ENCODE measurements around the gene RIPK4.
"Not testable (repeated sequence)": the region's sequence is repeated elsewhere in the genome, so short reads cannot be mapped to it uniquely, and the experiment has no call there.

The RIPK4 gene

GRCh38 chr21:41705546-41706262 is 61.1 kb downstream of the RIPK4 start:
- no peak for TF ChIP-seq CTCF (conservative IDR thresholded peaks at IDR 0.05; ENCODE audit: low read depth, low read length)
- DNase-seq (ENCODE audit: low read depth), result no peak
- H3K4me3 ChIP-seq (ENCODE audit: low read depth, low read length), result no peak overlapping the region

- no peak for DNase-seq (ENCODE audit: low read depth)
- no peak for TF ChIP-seq CTCF (conservative IDR thresholded peaks at IDR 0.05; ENCODE audit: low read depth, low read length)
- no peak overlapping the region for H3K4me3 ChIP-seq (ENCODE audit: low read depth, low read length)
Measured at GRCh38 chr21:41703857-41704501, 62.9 kb downstream of the RIPK4 start.

GRCh38 chr21:41701749-41702148 is 65.1 kb downstream of the RIPK4 start:
- no peak for DNase-seq (ENCODE audit: low read depth)
- H3K4me3 ChIP-seq (ENCODE audit: low read depth, low read length), result no peak overlapping the region
- TF ChIP-seq CTCF (conservative IDR thresholded peaks at IDR 0.05; ENCODE audit: low read depth, low read length), result no peak

GRCh38 chr21:41699311-41699710 is 67.5 kb downstream of the RIPK4 start:
- H3K4me3 ChIP-seq (ENCODE audit: low read depth, low read length), result no peak overlapping the region
- TF ChIP-seq CTCF (conservative IDR thresholded peaks at IDR 0.05; ENCODE audit: low read depth, low read length), result no peak
- DNase-seq (ENCODE audit: low read depth), result no peak

GRCh38 chr21:41698071-41698470 is 68.8 kb downstream of the RIPK4 start:
- DNase-seq (ENCODE audit: low read depth), result no peak
- no peak overlapping the region for H3K4me3 ChIP-seq (ENCODE audit: low read depth, low read length)
- no peak for TF ChIP-seq CTCF (conservative IDR thresholded peaks at IDR 0.05; ENCODE audit: low read depth, low read length)

- no peak overlapping the region for H3K4me3 ChIP-seq (ENCODE audit: low read depth, low read length)
- no peak for TF ChIP-seq CTCF (conservative IDR thresholded peaks at IDR 0.05; ENCODE audit: low read depth, low read length)
- no peak for DNase-seq (ENCODE audit: low read depth)
Measured at GRCh38 chr21:41695513-41695912, 71.3 kb downstream of the RIPK4 start.

- DNase-seq (ENCODE audit: low read depth), result not testable (repeated sequence)
Measured at GRCh38 chr21:41694042-41694441, 72.8 kb downstream of the RIPK4 start.

More at GRCh38 chr21:41694042-41694441, 72.8 kb downstream of the RIPK4 start:
- not testable (repeated sequence) for H3K4me3 ChIP-seq (ENCODE audit: low read depth, low read length)

Data from choroid plexus epithelial cell (primary cell).